K562 (cell line): ENCODE data around the gene SPRY4. TPM values are rescaled to one million over a fixed set of nuclear protein-coding genes. Genes with fewer than 3 reads are reported as not detected.

ENCODE experiments used
- ATF3 ChIP-seq, 2 experiments: fragments of 450-650 bp in 1 of 2; sonication (generic) in 1 of 2; formaldehyde crosslinking in 1 of 2; IDR thresholded peaks in 1 of 2; conservative IDR thresholded peaks in 1 of 2; 2 replicates each; pipeline versions ENCODE4 v1.6.1 to v1.8.1; 2016 to 2023; ENCODE audit warnings: mild to moderate bottlenecking in 2 of 2, moderate library complexity in 2 of 2, inconsistent platforms in 1 of 2, missing genetic modification reagents in 1 of 2
- EZH2 ChIP-seq: IDR thresholded peaks from 2 replicates; pipeline ENCODE4 v1.6.1; 2012; ENCODE audit warnings: low read depth, mild to moderate bottlenecking, inconsistent platforms, low read length, borderline replicate concordance
- FOXA3 ChIP-seq, 2 experiments: fragments of 450-650 bp in 1 of 2; sonication (generic) in 1 of 2; formaldehyde crosslinking; IDR thresholded peaks in 1 of 2; conservative IDR thresholded peaks in 1 of 2; 2 replicates each; pipeline versions ENCODE4 v1.4.0 to v1.8.0; 2020 to 2022; ENCODE audit warnings: mild to moderate bottlenecking in 2 of 2, missing genetic modification reagents in 1 of 2
- FOXK2 ChIP-seq, 2 experiments: fragments of 450-650 bp; IDR thresholded peaks in 1 of 2; conservative IDR thresholded peaks in 1 of 2; 2 replicates each; pipeline ENCODE4 v1.6.1; 2016; ENCODE audit warnings: low read depth in 2 of 2, mild to moderate bottlenecking in 1 of 2
- HDAC1 ChIP-seq, 2 experiments: fragments of 450-650 bp; IDR thresholded peaks; 2 replicates each; pipeline ENCODE4 v1.6.1; 2016 to 2017; ENCODE audit warnings: inconsistent platforms in 1 of 2, mild to moderate bottlenecking in 1 of 2, moderate library complexity in 1 of 2
- IRF2 ChIP-seq: sonication (generic); formaldehyde crosslinking; IDR thresholded peaks from 2 replicates; pipeline ENCODE4 v1.8.1; 2022; ENCODE audit warnings: mild to moderate bottlenecking, missing genetic modification reagents
- KAT7 ChIP-seq: sonication (generic); formaldehyde crosslinking; IDR thresholded peaks from 2 replicates; pipeline ENCODE4 v1.8.0; 2022; ENCODE audit warnings: missing genetic modification reagents, mild to moderate bottlenecking, borderline replicate concordance
- MAFG ChIP-seq: fragments of 450-650 bp; conservative IDR thresholded peaks from 2 replicates; pipeline ENCODE4 v1.6.1; 2016; ENCODE audit warnings: missing genetic modification characterization, missing compliant biosample characterization
- MNT ChIP-seq, 2 experiments: fragments of 450-650 bp; conservative IDR thresholded peaks; 2 replicates each; pipeline ENCODE4 v1.6.1; 2017; ENCODE audit warnings: mild to moderate bottlenecking in 2 of 2, moderate library complexity in 2 of 2
- NR2C2 ChIP-seq, 2 experiments: fragments of 200-800 bp in 1 of 2; sonication (Bioruptor generic) in 1 of 2; sonication (generic) in 1 of 2; formaldehyde crosslinking in 1 of 2; IDR thresholded peaks; 2 replicates each; pipeline versions ENCODE4 v1.6.1 to v1.8.0; 2016 to 2022; ENCODE audit warnings: mild to moderate bottlenecking in 1 of 2, missing compliant biosample characterization in 1 of 2, missing genetic modification characterization in 1 of 2, missing genetic modification reagents in 1 of 2
- PTBP1 ChIP-seq: fragments of 200-400 bp; formaldehyde crosslinking; IDR thresholded peaks from 2 replicates; pipeline ENCODE4 v1.6.1; 2017; ENCODE audit warnings: low read depth, low read length
- RBFOX2 ChIP-seq: fragments of 200-400 bp; formaldehyde crosslinking; IDR thresholded peaks from 2 replicates; pipeline ENCODE4 v1.6.1; 2017; ENCODE audit warnings: low read depth, mild to moderate bottlenecking, low read length, moderate library complexity
- RBM39 ChIP-seq: fragments of 200-400 bp; formaldehyde crosslinking; optimal IDR thresholded peaks from 2 replicates; pipeline ENCODE3; 2018; ENCODE audit warnings: low read depth, low read length
- SMARCA4 ChIP-seq: fragments of 450-650 bp; IDR thresholded peaks from 2 replicates; pipeline ENCODE4 v1.6.1; 2016
- SMARCC2 ChIP-seq: fragments of 450-650 bp; IDR thresholded peaks from 2 replicates; pipeline ENCODE4 v1.6.1; 2017; ENCODE audit warnings: antibody characterized with exemption, moderate library complexity, mild to moderate bottlenecking, low read depth
- TBP ChIP-seq: optimal IDR thresholded peaks from 2 replicates; pipeline ENCODE3; 2011; ENCODE audit warnings: low read depth, low read length, improper control_type of control experiment
- ZBTB7A ChIP-seq: IDR thresholded peaks from 2 replicates; pipeline ENCODE4 v1.6.1; 2011; ENCODE audit warnings: low read depth, mild to moderate bottlenecking, low read length, moderate library complexity, borderline replicate concordance; ENCODE audit not compliant: control insufficient read depth
- ZFX ChIP-seq: sonication (generic); formaldehyde crosslinking; IDR thresholded peaks from 2 replicates; pipeline ENCODE4 v1.8.0; 2022; ENCODE audit warnings: mild to moderate bottlenecking, missing genetic modification reagents, moderate library complexity
- ZNF639 ChIP-seq, 2 experiments: fragments of 200-800 bp in 1 of 2; sonication (Bioruptor generic) in 1 of 2; sonication (generic) in 1 of 2; formaldehyde crosslinking in 1 of 2; IDR thresholded peaks in 1 of 2; conservative IDR thresholded peaks in 1 of 2; 2 replicates each; pipeline versions ENCODE4 v1.5.0 to v1.6.1; 2016 to 2020; ENCODE audit warnings: missing compliant biosample characterization in 1 of 2, missing genetic modification characterization in 1 of 2, missing genetic modification reagents in 1 of 2
- polyA plus RNA-seq, 8 experiments: library from polyadenylated mRNA; depleted of rRNA in 4 of 8; stranded (reverse) in 5 of 8; unstranded in 3 of 8; fragments of >200 nt; fragmentation: Nextera tagmentation in 2 of 8; fragmentation: Illumina TruSeq in 1 of 8; extraction: Ambion mirVana in 2 of 8; extraction: Trizol in 1 of 8; gene quantifications; 2 replicates each; pipeline versions ENCODE4 v1.2.1 to v1.2.3, GENCODE V29; 2011 to 2014; ENCODE audit warnings: inconsistent platforms in 1 of 8, missing spikeins in 1 of 8
- total RNA-seq, 7 experiments: library from RNA; depleted of rRNA in 6 of 7; stranded (reverse); fragments of >200 nt in 6 of 7; fragmentation: Illumina TruSeq in 2 of 7; extraction: Trizol in 2 of 7; gene quantifications; 2 replicates each; pipeline versions ENCODE4 v1.2.1 to v1.2.3, GENCODE V29; 2011 to 2021; ENCODE audit warnings: low replicate concordance in 1 of 7
- TF ChIP-seq, protein P1 (sequence below): sonication (generic); formaldehyde crosslinking; IDR thresholded peaks from 2 replicates; pipeline ENCODE4 v1.8.0; 2022; ENCODE audit warnings: missing genetic modification reagents, mild to moderate bottlenecking, moderate library complexity, borderline replicate concordance

SPRY4 gene
- total and polyA plus RNA-seq, 9 of the 15 experiments (the other 6 are each of a cell fraction or from before 2014, with no cell fraction given), result 2.6 to 24.2 (median 9.5) TPM

DNA sequence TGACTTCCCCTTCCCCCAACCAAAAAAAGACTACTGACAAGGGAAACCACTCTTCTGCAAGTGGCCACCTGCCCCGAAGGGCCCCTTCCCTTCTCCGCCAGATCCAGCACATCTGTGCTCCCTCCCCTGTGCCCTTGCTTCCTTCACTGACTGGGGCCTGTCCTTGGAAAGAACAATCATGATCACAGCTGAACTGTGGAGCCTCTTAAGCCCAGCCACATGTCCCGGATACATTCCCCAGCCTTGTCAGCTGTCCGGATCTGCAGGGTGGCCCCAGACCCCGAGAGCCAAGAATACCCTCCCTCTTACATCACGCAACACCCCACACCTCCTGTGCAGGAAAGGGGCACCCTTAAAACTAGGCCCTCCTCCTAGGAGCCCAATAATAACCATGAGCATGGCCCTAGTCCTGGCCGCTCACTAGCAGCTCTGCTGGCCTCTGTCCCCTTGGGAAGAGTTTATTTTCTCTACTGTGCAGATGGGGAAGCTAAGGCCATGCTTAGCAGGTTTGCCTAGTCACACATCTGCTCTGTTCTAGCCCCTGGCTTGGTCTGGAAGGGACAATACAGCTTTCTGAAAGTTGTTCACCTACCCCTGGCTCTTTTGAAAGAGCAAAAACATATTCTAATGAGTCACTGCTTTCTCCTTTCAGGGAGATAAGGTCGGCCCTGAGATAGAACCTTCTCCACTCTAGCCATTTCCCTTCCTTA, 3.8 kb downstream of the SPRY4 start (continued):
- TF ChIP-seq ZBTB7A (peak; percentile 25; the same call in 1 of the 2 replicates), ZFX (CRISPR knock-in tag) (peak; percentile 66), EZH2 (no peak), TBP (peak; percentile 12), KAT7 (CRISPR knock-in tag) (peak; percentile 68; the same call in 1 of the 2 replicates), HDAC1 (IDR thresholded peaks at IDR 0.05) (0 out of 4 replicates have a peak, but pooled peaks of 1 of the 2 experiments have one; percentile 34), IRF2 (no peak), SMARCC2 (0 out of 2 replicates have a peak, but pooled peaks have one; percentile 33), RBM39 (no peak), RBFOX2 (peak; percentile 61), PTBP1 (no peak), MAFG (tag) (0 out of 2 replicates have a peak, but pooled peaks have one; percentile 9), MNT (conservative IDR thresholded peaks at IDR 0.05) (0 out of 4 replicates have a peak, but pooled peaks of 1 of the 2 experiments have one; percentile 9), FOXK2 (conservative IDR thresholded peaks at IDR 0.05 in 1 of 2, IDR thresholded peaks at IDR 0.05 in 1 of 2; ENCODE audit: low read depth in 2 of 2) (0 out of 4 replicates have a peak, but pooled peaks of 1 of the 2 experiments have one; percentile 15), ATF3 (IDR thresholded peaks at IDR 0.05) (peak; percentile 48; the same call in 1 of the 2 replicates), ATF3 (CRISPR knock-in tag; conservative IDR thresholded peaks at IDR 0.05) (no peak), NR2C2 (CRISPR knock-in tag; IDR thresholded peaks at IDR 0.05) (no peak), NR2C2 (tag; IDR thresholded peaks at IDR 0.05) (peak; percentile 22; the same call in 1 of the 2 replicates), ZNF639 (CRISPR knock-in tag; conservative IDR thresholded peaks at IDR 0.05 in 1 of 2, IDR thresholded peaks at IDR 0.05 in 1 of 2) (0 out of 4 replicates have a peak, but pooled peaks of 1 of the 2 experiments have one; percentile 33), SMARCA4 (peak; percentile 74), FOXA3 (CRISPR knock-in tag; conservative IDR thresholded peaks at IDR 0.05 in 1 of 2, IDR thresholded peaks at IDR 0.05 in 1 of 2) (no peak)
- TF ChIP-seq, protein P1, sequence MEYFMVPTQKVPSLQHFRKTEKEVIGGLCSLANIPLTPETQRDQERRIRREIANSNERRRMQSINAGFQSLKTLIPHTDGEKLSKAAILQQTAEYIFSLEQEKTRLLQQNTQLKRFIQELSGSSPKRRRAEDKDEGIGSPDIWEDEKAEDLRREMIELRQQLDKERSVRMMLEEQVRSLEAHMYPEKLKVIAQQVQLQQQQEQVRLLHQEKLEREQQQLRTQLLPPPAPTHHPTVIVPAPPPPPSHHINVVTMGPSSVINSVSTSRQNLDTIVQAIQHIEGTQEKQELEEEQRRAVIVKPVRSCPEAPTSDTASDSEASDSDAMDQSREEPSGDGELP (CRISPR knock-in tag), result peak; percentile 48; the same call in 1 of the 2 replicates
